Neural crest cell (in vitro differentiated cells): ENCODE measurements around the gene PLPP2. TPM values are rescaled to one million over a fixed set of nuclear protein-coding genes. Genes with fewer than 3 reads are reported as not detected.
"Not testable (repeated sequence)": the region's sequence is repeated elsewhere in the genome, so short reads cannot be mapped to it uniquely, and the experiment has no call there.

Experiments used
- DNase-seq: peaks from one replicate; pipeline ENCODE4 v3.0.0; 2021; ENCODE audit warnings: low read depth, mixed read lengths, low spot score
- H3K27ac Mint-ChIP-seq: one replicate; pipeline ENCODE4 v1.8.0; 2021; ENCODE audit warnings: mild to moderate bottlenecking, mixed read lengths; ENCODE audit not compliant: unreplicated experiment
- H3K27me3 Mint-ChIP-seq: 2 replicates; pipeline ENCODE4 v1.8.0; 2021; ENCODE audit warnings: low read depth, mild to moderate bottlenecking, mixed read lengths
- H3K36me3 Mint-ChIP-seq: 2 replicates; pipeline ENCODE4 v1.8.0; 2021; ENCODE audit warnings: low read depth, mild to moderate bottlenecking, mixed read lengths
- H3K4me1 Mint-ChIP-seq: 2 replicates; pipeline ENCODE4 v1.8.0; 2021; ENCODE audit warnings: mixed read lengths
- H3K4me3 Mint-ChIP-seq: one replicate; pipeline ENCODE4 v1.8.0; 2021; ENCODE audit warnings: mild to moderate bottlenecking, mixed read lengths
- H3K9me3 Mint-ChIP-seq: 2 replicates; pipeline ENCODE4 v1.8.0; 2021; ENCODE audit warnings: mixed read lengths
- total RNA-seq: library from RNA; stranded (reverse); gene quantifications from 2 replicates; pipeline ENCODE4 v1.2.1, GENCODE V29; 2021
- TF ChIP-seq, protein P1 (sequence below): fragments of 200-600 bp; sonication (generic); conservative IDR thresholded peaks from 2 replicates; pipeline ENCODE4 v1.5.0; 2021; ENCODE audit warnings: antibody characterized with exemption, mild to moderate bottlenecking

The PLPP2 gene
- total RNA-seq, 1 donor from 2014 or later, result 0.89 TPM

DNA sequence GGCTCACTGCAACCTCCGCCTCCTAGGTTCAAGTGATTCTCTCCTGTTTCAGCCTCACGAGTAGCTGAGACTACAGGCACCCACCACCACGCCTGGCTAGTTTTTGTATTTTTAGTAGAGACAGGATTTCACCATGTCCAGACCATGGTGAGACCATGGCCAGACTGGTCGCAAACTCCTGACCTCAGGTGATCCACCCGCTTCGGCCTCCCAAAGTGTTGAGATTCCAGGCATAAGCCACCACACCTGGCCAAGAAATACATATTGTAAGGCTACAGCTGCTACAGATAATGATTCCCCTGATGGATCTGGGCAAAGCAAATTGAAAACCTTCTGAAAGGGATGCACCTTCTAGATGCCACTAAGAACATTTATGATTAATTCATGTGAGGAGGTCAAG lies 17.8 kb downstream of the PLPP2 start:
- DNase-seq, result no peak
- H3K4me1 Mint-ChIP-seq, result peaks cover 4% of the 10 kb centered on the region
- no peak overlapping the region for H3K27ac Mint-ChIP-seq
- no peak overlapping the region for H3K4me3 Mint-ChIP-seq
- H3K36me3 Mint-ChIP-seq, result no peaks in the 10 kb centered on the region
- no peaks in the 10 kb centered on the region for H3K9me3 Mint-ChIP-seq
- peaks cover 76% of the 10 kb centered on the region for H3K27me3 Mint-ChIP-seq
- TF ChIP-seq, protein P1, sequence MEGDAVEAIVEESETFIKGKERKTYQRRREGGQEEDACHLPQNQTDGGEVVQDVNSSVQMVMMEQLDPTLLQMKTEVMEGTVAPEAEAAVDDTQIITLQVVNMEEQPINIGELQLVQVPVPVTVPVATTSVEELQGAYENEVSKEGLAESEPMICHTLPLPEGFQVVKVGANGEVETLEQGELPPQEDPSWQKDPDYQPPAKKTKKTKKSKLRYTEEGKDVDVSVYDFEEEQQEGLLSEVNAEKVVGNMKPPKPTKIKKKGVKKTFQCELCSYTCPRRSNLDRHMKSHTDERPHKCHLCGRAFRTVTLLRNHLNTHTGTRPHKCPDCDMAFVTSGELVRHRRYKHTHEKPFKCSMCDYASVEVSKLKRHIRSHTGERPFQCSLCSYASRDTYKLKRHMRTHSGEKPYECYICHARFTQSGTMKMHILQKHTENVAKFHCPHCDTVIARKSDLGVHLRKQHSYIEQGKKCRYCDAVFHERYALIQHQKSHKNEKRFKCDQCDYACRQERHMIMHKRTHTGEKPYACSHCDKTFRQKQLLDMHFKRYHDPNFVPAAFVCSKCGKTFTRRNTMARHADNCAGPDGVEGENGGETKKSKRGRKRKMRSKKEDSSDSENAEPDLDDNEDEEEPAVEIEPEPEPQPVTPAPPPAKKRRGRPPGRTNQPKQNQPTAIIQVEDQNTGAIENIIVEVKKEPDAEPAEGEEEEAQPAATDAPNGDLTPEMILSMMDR, result no peak

DNA sequence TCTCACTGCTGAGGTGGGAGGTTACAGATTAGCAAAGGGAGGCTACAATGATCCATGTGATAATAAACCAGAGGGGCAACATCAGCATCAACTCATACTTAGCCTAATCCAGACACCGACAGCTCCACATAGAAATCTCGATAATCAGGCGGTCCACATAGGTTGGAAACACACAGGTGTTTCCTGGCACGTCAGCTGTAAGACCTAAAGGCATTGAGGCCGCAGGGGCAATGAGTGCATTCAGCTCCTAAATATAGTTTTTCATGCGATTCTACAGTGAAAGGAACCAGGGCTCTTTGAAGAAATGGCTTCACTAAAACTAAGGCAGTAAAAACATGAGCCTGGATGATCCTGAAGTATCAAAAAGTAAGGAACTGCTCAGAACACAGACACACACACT lies 19.3 kb downstream of the PLPP2 start:
- Mint-ChIP-seq H3K9me3 (no peaks in the 10 kb centered on the region), H3K27me3 (peaks cover 76% of the 10 kb centered on the region), H3K27ac (no peak overlapping the region), H3K4me1 (peaks cover 1% of the 10 kb centered on the region), H3K4me3 (no peak overlapping the region), H3K36me3 (no peaks in the 10 kb centered on the region)
- no peak for DNase-seq
- TF ChIP-seq, protein P1, result no peak

DNA sequence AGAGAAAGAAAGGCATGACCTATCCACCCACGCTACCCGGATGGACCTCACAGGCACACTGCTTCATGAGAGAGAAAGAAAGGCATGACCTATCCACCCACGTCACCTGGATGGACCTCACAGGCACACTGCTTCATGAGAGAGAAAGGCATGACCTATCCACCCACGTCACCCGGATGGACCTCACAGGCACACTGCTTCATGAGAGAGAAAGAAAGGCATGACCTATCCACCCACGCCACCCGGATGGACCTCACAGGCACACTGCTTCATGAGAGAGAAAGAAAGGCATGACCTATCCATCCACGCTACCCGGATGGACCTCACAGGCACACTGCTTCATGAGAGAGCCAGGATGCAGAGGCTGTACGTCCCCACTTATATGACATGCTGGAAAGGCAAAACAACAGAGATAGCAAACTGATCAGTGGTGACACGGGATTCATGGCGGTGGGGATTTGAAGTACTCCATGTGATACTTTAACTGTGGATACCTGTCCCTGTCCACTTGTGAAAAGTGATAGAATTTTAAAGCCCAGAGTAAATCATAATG lies 20.4 kb downstream of the PLPP2 start:
- not testable (repeated sequence) for H3K27ac Mint-ChIP-seq, H3K9me3 Mint-ChIP-seq, H3K36me3 Mint-ChIP-seq, H3K4me3 Mint-ChIP-seq, DNase-seq, H3K4me1 Mint-ChIP-seq
- H3K27me3 Mint-ChIP-seq, result peaks cover 77% of the 10 kb centered on the region

DNA sequence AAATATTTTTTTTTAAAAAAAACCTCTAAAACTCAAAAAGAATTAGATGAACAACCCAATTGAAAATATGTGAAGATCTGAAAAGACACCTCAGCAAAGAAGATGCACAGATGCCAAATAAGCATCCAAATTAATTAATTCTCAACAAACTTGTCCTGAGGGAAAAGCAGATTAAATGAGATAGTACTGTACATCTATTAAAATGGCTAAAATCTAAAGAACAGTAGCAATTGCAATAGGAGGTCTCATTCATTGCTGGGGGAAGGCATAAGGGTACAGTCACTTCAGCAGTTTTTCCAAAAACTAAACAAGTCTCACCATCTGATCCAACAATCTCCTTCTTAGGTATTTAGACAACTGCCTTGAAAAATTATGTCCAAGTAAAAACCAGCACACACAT lies 22.0 kb downstream of the PLPP2 start:
- H3K4me1 Mint-ChIP-seq, result peaks cover 6% of the 10 kb centered on the region
- H3K27me3 Mint-ChIP-seq, result peaks cover 79% of the 10 kb centered on the region
- no peaks in the 10 kb centered on the region for H3K36me3 Mint-ChIP-seq
- no peaks in the 10 kb centered on the region for H3K9me3 Mint-ChIP-seq
- no peak for DNase-seq
- no peak overlapping the region for H3K27ac Mint-ChIP-seq
- TF ChIP-seq, protein P1, result no peak
- H3K4me3 Mint-ChIP-seq, result no peak overlapping the region

DNA sequence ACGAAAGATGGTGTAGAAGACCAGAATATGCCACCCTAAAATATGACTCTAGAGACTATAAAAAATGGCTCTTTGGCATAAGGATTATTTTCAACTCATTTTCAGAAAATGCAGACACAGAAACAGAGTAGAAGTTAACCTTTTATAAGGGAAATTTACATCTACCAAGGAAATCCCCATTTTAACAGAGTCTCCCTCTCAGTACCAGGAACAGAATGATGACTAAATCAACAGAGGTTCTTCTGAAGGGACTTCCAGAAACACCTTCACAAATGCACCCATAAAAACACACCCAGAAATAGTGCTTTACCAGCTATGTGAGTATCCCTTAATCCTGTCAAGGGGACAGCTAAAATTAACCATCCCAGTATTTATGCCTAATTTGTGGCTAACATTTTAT lies 29.1 kb downstream of the PLPP2 start:
- Mint-ChIP-seq H3K4me3 (no peak overlapping the region), H3K27me3 (peaks cover 82% of the 10 kb centered on the region), H3K36me3 (no peaks in the 10 kb centered on the region), H3K4me1 (peaks cover 6% of the 10 kb centered on the region), H3K9me3 (no peaks in the 10 kb centered on the region), H3K27ac (no peak overlapping the region)
- DNase-seq, result no peak
- TF ChIP-seq, protein P1, result no peak

DNA sequence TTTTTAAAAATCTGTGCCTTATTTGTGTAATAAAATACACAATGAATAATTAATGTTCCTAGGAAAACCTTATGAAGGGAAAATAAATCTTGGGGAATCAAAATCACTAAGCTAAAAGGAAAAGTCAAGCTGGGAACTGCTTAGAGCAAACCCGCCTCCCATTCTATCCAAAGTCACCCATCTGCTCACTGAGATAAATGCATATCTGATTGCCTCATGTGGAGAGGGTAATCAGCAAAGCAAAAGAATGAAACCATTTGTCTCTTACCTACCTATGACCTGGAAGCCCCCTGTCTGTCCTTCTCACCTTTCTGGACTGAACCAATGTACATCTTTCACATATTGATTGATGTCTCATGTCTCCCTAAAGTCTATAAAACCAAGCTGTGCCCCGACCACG lies 34.4 kb downstream of the PLPP2 start:
- not testable (repeated sequence) for H3K4me1 Mint-ChIP-seq, DNase-seq, H3K9me3 Mint-ChIP-seq, H3K36me3 Mint-ChIP-seq, H3K27ac Mint-ChIP-seq, H3K4me3 Mint-ChIP-seq
- H3K27me3 Mint-ChIP-seq, result peaks cover 74% of the 10 kb centered on the region

DNA sequence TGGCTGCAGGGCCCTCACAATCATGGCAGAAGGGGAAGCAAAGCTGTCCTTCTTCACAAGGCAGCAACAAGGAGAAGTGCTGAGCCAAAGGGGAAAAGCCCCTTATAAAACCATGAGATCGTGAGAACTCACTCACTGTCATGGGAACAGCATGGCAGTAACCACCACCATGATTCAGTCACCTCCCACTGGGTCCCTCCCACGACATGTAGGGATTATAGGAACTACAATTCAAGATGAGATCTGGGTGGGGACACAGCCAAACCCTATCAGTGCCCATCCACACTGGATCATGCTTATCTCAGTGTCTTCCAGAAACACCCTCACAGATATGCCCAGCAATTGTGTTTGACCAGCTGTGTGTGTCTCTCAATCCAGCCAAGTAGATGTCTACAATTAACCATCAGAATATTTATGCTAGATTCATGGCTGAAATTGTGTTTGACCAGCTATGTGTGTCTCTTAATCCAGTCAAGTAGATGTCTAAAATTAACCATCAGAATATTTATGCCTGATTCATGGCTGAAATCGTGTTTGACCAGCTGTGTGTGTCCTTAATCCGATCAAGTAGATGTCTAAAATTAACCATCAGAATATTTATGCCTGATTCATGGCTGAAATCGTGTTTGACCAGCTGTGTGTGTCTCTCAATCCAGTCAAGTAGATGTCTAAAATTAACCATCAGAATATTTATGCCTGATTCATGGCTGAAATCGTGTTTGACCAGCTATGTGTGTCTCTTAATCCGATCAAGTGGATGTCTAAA lies 38.6 kb downstream of the PLPP2 start:
- not testable (repeated sequence) for H3K27ac Mint-ChIP-seq, DNase-seq, H3K36me3 Mint-ChIP-seq, H3K4me3 Mint-ChIP-seq, H3K4me1 Mint-ChIP-seq, H3K9me3 Mint-ChIP-seq
- peaks cover 53% of the 10 kb centered on the region for H3K27me3 Mint-ChIP-seq
